HG02943 (cell line): Measurements from ENCODE around the gene GRAMD2B.
"Not testable (repeated sequence)": the region's sequence is repeated elsewhere in the genome, so short reads cannot be mapped to it uniquely, and the experiment has no call there.

Experiments used
- ATAC-seq: cut with Tn5 transposase; IDR thresholded peaks from one replicate; pipeline ENCODE4 v1.9.1; 2021; ENCODE audit warnings: mild to moderate bottlenecking, low read depth, moderate library complexity; ENCODE audit not compliant: unreplicated experiment

GRAMD2B gene, protein sequence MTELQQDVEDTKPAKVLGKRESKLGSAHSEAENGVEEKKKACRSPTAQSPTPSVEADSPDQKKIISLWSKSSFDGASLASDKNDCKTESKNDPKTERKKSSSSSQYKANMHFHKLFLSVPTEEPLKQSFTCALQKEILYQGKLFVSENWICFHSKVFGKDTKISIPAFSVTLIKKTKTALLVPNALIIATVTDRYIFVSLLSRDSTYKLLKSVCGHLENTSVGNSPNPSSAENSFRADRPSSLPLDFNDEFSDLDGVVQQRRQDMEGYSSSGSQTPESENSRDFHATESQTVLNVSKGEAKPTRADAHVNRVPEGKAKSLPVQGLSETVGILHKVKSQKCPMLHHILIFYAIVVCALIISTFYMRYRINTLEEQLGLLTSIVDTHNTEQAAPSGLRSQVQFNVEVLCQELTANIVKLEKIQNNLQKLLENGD

GRCh38 chr5:126422994-126423788 is at the start of gene GRAMD2B:
Gene GRAMD2B (plus strand): TSS chr5:126423409. CDS start chr5:126423607, 198 bp downstream.
- ATAC-seq: peak; percentile 76

DNA sequence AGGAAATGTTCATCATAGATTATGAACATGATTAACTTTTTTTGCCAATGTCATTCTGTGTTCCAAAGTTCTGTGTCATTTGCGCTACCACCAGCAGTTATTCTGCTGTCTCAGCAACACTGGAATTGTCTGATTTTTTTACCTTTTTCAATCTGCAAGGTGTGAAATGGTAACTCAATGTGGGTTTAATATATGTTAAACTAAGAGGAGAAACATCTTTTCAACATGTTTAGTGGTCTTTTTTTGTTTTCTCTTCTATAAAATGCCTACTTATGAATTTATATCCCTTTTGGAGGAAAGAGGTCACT is 49.1 kb upstream of the GRAMD2B start:
- ATAC-seq: no peak

DNA sequence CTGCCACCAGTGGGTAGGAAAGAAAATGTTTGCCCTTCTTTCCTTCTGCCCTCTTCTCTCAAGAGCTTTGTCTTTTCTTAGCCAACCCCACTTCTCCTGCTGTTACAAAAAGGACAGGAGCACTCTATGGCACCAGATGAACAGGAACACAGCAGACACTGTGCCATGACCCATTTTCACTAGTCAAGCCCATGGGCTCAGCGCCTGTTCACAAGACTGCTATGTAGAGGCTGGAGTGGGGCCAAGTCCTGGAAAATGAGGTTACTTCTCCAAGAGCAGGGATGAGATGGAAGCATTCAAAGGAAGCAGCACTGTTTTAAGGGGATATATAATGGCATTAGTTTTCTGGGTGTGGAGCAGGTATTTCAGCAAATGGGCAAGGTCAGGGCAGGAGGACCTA is 46.8 kb upstream of the GRAMD2B start:
- no peak for ATAC-seq

DNA sequence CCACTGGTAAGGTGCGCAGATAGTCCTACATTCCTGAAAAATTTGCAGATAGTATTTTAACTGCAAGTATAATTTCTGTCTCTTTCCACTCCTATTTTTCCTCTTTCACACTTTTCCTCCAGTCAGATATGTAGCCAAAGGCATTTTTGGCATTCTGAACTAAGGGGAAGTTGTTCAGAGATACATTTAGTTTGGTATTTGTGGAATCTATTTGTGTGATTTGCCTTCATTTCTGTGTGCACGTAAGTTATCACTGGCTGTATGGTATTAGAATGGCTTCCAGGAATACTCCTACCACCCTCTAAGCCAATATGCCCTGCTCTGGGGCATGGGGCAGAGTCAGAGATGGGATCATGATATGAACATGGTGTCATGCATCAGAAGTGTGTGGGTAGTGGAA is 45.8 kb upstream of the GRAMD2B start:
- no peak for ATAC-seq

DNA sequence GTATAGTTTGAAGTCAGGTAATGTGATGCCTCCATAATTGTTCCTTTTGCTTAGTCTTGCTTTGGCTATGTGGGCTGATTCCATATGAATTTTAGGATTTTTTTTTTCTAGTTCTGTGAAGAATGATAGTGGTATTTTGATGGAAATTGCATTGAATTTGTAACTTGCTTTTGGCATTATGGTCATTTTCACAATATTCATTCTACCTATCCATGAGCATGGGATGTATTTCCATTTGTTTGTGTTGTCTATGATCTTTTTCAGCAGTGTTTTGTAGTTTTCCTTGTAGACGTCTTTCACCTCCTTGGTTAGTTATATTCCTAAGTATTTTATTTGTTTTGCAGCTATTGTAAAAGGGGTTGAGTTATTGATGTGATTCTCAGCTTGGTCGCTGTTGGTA is 42.9 kb upstream of the GRAMD2B start:
- ATAC-seq: not testable (repeated sequence)

DNA sequence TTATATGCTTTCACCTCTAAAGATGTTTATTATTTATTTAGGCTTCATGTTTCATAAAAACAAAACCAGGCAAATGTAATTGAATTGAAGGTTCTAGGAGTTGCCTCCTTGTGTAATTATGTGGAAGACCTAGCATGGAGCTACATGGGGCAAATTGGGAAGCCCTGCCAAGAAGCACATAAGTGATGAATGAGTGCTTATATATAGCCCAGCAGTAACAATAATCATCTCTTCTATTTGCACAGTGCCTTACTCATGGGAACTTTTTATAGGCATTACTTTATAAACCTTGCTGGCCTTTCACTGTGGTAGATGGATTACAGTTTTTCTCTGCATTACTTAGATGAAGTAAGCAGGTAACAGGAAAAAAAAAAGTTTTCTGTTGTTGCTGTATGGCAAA is 40.0 kb upstream of the GRAMD2B start:
- ATAC-seq: no peak

DNA sequence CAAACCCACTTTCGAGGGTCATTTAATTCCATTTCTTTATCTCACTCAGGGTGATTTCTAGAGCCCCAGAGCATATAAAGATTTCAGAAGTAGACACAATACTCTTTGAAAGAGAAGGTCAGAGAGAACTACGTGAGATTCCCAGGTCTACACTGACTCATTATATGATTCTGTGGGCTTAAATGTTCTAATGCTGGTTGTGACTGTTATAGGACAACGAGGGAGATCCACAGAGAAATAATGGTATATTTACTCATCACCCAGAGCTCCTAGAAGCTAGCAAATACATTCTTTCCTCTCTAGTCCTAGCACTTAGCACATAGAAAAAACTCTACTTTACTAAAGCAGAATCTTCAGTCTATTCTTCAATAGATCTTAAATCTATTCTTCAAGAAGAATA is 39.4 kb upstream of the GRAMD2B start:
- ATAC-seq: no peak

GRCh38 chr5:126384985-126385384 is 38.2 kb upstream of the GRAMD2B start:
- ATAC-seq: no peak

DNA sequence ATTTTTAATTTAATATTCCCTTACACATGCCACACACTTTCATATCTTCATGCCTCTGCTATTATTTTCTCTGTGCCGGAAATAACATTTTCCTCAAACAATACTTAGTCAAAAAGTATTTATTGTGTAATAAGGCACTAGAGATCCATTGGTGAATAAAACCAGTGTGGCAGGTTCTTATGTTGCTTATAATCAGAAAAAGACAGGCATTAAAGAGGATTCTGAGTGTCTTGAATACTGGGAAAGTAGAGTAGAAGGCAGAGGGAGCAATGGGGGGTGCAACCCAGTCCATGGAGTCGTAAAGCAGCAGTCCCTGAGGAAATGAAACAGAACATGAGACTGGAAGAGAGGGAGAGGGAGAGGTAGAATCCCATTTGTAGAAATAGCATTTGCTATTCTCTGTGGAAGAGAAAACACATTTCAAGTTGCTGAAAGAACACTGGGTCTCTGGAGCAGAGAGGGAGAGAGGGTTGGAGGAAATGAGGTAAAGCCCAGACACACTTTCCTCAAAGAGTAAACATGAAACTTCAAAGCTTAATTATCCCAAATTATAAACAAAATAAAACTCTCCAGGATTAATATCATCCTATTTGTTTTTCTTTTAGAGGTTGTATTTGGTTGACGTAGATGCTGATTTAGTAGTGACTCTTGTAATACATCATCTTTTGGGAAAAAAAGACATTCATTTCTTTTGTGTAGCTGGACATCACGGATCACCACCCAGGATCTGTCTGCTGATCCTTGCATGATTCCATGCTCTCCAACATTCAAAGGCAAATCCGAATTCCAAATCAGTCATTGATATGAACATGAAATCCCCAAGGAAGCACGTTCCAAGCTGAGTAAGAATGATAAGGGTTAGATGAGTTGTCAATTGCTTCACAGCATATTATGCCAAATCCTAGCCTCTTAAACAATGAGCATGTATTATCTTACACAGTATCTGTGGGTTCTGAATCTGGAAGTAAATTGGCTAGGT is 37.4 kb upstream of the GRAMD2B start:
- no peak for ATAC-seq

GRCh38 chr5:126389179-126389578 is 34.0 kb upstream of the GRAMD2B start:
- ATAC-seq: no peak

- no peak for ATAC-seq
These were observed 33.2 kb upstream of the GRAMD2B start for GRCh38 chr5:126390051-126390450.

- ATAC-seq: no peak
These were observed 31.8 kb upstream of the GRAMD2B start for GRCh38 chr5:126391386-126391785.

- no peak for ATAC-seq
These were observed 28.9 kb upstream of the GRAMD2B start for GRCh38 chr5:126394211-126394788.

DNA sequence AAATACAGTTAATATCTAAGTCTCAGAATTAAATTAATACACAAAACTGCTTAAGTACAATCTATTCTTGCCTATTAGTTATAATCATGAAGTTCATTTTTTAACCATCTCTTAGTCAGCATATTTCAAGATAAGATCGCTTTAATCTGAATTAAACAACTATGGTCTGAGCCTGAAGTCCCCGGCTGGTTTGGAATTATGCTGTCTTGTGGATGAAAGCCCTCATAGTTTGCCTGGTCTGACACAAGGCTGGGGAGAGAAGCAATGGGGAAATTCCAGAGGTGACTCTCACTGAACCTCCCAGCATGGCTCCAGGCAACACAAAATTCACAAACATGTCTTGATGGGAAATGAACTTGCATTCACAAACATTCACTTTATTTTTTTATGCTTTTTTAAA is 28.0 kb upstream of the GRAMD2B start:
- ATAC-seq: no peak

GRCh38 chr5:126395605-126396004 is 27.6 kb upstream of the GRAMD2B start:
- no peak for ATAC-seq

DNA sequence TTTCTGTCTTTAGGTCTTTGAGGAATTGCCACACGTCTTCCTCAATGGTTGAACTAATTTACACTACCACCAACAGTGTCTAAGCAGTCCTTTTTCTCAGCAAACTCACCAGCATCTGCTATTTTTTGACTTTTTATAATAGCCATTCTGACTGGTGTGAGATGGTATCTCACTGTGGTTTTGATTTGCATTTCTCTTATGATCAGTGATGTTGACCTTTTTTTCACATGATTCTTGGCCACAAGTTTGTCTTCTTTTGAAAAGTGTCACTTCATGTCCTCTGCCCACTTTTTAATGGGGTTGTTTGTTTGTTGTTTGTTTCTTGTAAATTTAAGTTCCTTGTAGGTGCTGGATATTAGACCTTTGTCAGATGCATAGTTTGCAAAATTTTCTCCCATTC is 26.5 kb upstream of the GRAMD2B start:
- not testable (repeated sequence) for ATAC-seq

GRCh38 chr5:126398791-126399190 is 24.4 kb upstream of the GRAMD2B start:
- no peak for ATAC-seq

- ATAC-seq: no peak
These were observed 22.5 kb upstream of the GRAMD2B start for GRCh38 chr5:126400621-126401251.

- no peak for ATAC-seq
These were observed 20.3 kb upstream of the GRAMD2B start for GRCh38 chr5:126402621-126403555.
